WTC11 (cell line): ENCODE data around the gene SSBP2. TPM values are rescaled to one million over a fixed set of nuclear protein-coding genes. Genes with fewer than 3 reads are reported as not detected.

Experiments used
- ATAC-seq: fragments of 200-7000 bp; cut with Tn5 transposase; 2 replicates; pipeline ENCODE4 v1.10.0; 2021; ENCODE audit warnings: mild to moderate bottlenecking, moderate library complexity
- CTCF ChIA-PET: fragments of 300-600 bp; sonication (Branson Sonifier 250); formaldehyde crosslinking; loops from one replicate; lab custom pipeline; 2021; ENCODE audit warnings: antibody characterized with exemption; lab: Charles Lee
- POLR2A ChIA-PET: fragments of 350-600 bp; sonication (Branson Sonifier 250); formaldehyde crosslinking; loops from one replicate; lab custom pipeline; 2021; ENCODE audit warnings: antibody characterized with exemption; lab: Charles Lee
- DNase-seq: peaks from one replicate; pipeline ENCODE4 v3.0.0; 2021; ENCODE audit warnings: low spot score
- H3K27ac Mint-ChIP-seq: 2 replicates; pipeline ENCODE4 v1.8.0; 2021; ENCODE audit warnings: mixed read lengths
- H3K27me3 Mint-ChIP-seq: 2 replicates; pipeline ENCODE4 v1.8.0; 2021; ENCODE audit warnings: low read depth, mild to moderate bottlenecking, moderate library complexity, mixed read lengths
- H3K36me3 Mint-ChIP-seq: 2 replicates; pipeline ENCODE4 v1.8.0; 2021; ENCODE audit warnings: mixed read lengths
- H3K4me1 Mint-ChIP-seq: 2 replicates; pipeline ENCODE4 v1.8.0; 2022; ENCODE audit warnings: mixed read lengths
- H3K4me3 Mint-ChIP-seq: 2 replicates; pipeline ENCODE4 v1.8.0; 2021; ENCODE audit warnings: mild to moderate bottlenecking, moderate library complexity, mixed read lengths
- H3K9me3 Mint-ChIP-seq: 2 replicates; pipeline ENCODE4 v1.8.0; 2021; ENCODE audit warnings: mixed read lengths
- CREM ChIP-seq: sonication (generic); formaldehyde crosslinking; IDR thresholded peaks from 2 replicates; pipeline ENCODE4 v1.8.1; 2022; ENCODE audit warnings: mild to moderate bottlenecking, missing genetic modification reagents, moderate library complexity
- EMX1 ChIP-seq: fragments of 250-450 bp; sonication (Bioruptor Pico); IDR thresholded peaks from 2 replicates; pipeline ENCODE4 v1.8.0; 2021; ENCODE audit warnings: mild to moderate bottlenecking
- FOXP4 ChIP-seq: sonication (generic); formaldehyde crosslinking; IDR thresholded peaks from 2 replicates; pipeline ENCODE4 v1.8.0; 2022; ENCODE audit warnings: mild to moderate bottlenecking, missing genetic modification reagents
- GTF2I ChIP-seq: fragments of 250-450 bp; sonication (Bioruptor Pico); conservative IDR thresholded peaks from 2 replicates; pipeline ENCODE4 v1.4.0; 2021; ENCODE audit warnings: mild to moderate bottlenecking
- KAT7 ChIP-seq: sonication (generic); formaldehyde crosslinking; IDR thresholded peaks from 2 replicates; pipeline ENCODE4 v1.8.1; 2023; ENCODE audit warnings: missing genetic modification reagents, mild to moderate bottlenecking, borderline replicate concordance
- NR3C1 ChIP-seq: sonication (generic); formaldehyde crosslinking; conservative IDR thresholded peaks from 2 replicates; pipeline ENCODE4 v1.8.1; 2023; ENCODE audit warnings: low read depth, mild to moderate bottlenecking, missing genetic modification reagents
- STAT6 ChIP-seq: sonication (generic); formaldehyde crosslinking; conservative IDR thresholded peaks from 2 replicates; pipeline ENCODE4 v1.8.1; 2023; ENCODE audit warnings: mild to moderate bottlenecking, low read depth, missing genetic modification reagents, moderate library complexity
- TP53 ChIP-seq: sonication (generic); formaldehyde crosslinking; IDR thresholded peaks from 2 replicates; pipeline ENCODE4 v1.8.1; 2023; ENCODE audit warnings: mild to moderate bottlenecking, missing genetic modification reagents
- ZNF219 ChIP-seq: sonication (generic); formaldehyde crosslinking; IDR thresholded peaks from 2 replicates; pipeline ENCODE4 v1.8.0; 2023; ENCODE audit warnings: missing genetic modification reagents, mild to moderate bottlenecking, borderline replicate concordance
- ZNF232 ChIP-seq: sonication (generic); formaldehyde crosslinking; IDR thresholded peaks from 2 replicates; pipeline ENCODE4 v1.8.0; 2022; ENCODE audit warnings: mild to moderate bottlenecking, missing genetic modification reagents
- ZNF425 ChIP-seq: fragments of 250-450 bp; sonication (Bioruptor Pico); conservative IDR thresholded peaks from 2 replicates; pipeline ENCODE4 v1.9.0; 2021; ENCODE audit warnings: mild to moderate bottlenecking
- ZSCAN18 ChIP-seq: fragments of 250-450 bp; sonication (Bioruptor Pico); IDR thresholded peaks from 2 replicates; pipeline ENCODE4 v2.1.2; 2022; ENCODE audit warnings: mild to moderate bottlenecking, moderate library complexity
- total RNA-seq: library from RNA; stranded (reverse); gene quantifications from 3 replicates; pipeline ENCODE4 v1.2.3, GENCODE V29; 2021
- TF ChIP-seq, protein P1 (sequence below): sonication (generic); formaldehyde crosslinking; IDR thresholded peaks from 2 replicates; pipeline ENCODE4 v1.8.1; 2023; ENCODE audit warnings: mild to moderate bottlenecking, missing genetic modification reagents, moderate library complexity
- TF ChIP-seq, protein P2 (sequence below): fragments of 250-450 bp; sonication (Bioruptor Pico); IDR thresholded peaks from 2 replicates; pipeline ENCODE4 v1.8.0; 2021; ENCODE audit warnings: mild to moderate bottlenecking
- TF ChIP-seq, protein P3 (sequence below): fragments of 250-450 bp; sonication (Bioruptor Pico); IDR thresholded peaks from 2 replicates; pipeline ENCODE4 v1.9.0; 2021; ENCODE audit warnings: mild to moderate bottlenecking

The SSBP2 gene
- total RNA-seq, 1 experiment from 2014 or later = 24.9 TPM

DNA sequence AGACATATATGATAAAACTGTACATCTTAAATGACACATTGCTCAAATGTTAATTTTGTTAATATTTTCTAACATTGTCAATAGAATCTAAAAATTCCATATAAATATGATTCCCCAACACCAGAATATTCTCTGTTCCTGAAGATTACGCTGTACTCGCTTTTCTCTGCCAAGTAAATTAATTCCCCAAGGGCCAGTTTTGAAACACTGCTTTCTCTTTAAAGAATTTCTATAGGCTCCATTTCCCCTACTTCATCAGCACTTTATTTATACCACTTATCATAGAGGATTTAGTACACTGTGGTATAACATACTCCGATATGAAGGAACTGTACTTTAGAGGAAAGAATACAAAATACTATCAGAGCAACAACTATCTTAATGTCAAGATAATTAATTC is 255.6 kb downstream of the SSBP2 start:
- POLR2A ChIA-PET = no interaction called here
- no peaks in the 10 kb centered on the region for H3K4me1 Mint-ChIP-seq
- TF ChIP-seq TP53 (CRISPR knock-in tag) (no peak), ZNF425 (no peak), KAT7 (CRISPR knock-in tag) (no peak)
- no peak overlapping the region for H3K27ac Mint-ChIP-seq
- no peaks in the 10 kb centered on the region for H3K27me3 Mint-ChIP-seq
- no peak for DNase-seq
- CTCF ChIA-PET = no interaction called here
- no peak overlapping the region for H3K4me3 Mint-ChIP-seq
- H3K9me3 Mint-ChIP-seq = no peaks in the 10 kb centered on the region
- no peaks in the 10 kb centered on the region for H3K36me3 Mint-ChIP-seq
- ATAC-seq = no peak

DNA sequence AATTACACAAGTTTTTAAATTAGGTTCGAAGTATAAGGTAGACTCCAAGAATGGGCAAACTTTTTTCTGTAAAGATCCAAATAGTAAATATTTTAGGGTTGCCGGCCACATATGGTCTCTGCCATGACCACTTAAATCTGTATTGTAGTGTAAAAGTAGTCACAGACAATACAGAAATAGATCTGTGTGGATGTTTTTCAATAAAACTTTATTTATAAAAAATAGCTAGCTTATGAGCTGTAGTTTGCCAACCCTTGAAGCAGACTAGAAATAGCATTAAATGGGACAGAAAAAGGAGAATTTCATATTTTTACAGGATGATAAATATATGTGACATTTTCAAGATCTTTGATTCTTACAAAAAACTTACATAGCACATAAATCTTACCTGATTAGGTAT is 262.0 kb downstream of the SSBP2 start:
- ATAC-seq = no peak
- no peak overlapping the region for H3K27ac Mint-ChIP-seq
- H3K36me3 Mint-ChIP-seq = no peaks in the 10 kb centered on the region
- H3K9me3 Mint-ChIP-seq = no peaks in the 10 kb centered on the region
- H3K4me3 Mint-ChIP-seq = no peak overlapping the region
- POLR2A ChIA-PET = no interaction called here
- H3K4me1 Mint-ChIP-seq = no peaks in the 10 kb centered on the region
- CTCF ChIA-PET = no interaction called here
- TF ChIP-seq FOXP4 (CRISPR knock-in tag) (no peak), CREM (CRISPR knock-in tag) (no peak), GTF2I (CRISPR knock-in tag) (no peak), EMX1 (CRISPR knock-in tag) (no peak), ZSCAN18 (CRISPR knock-in tag) (no peak), ZNF232 (CRISPR knock-in tag) (no peak), NR3C1 (CRISPR knock-in tag) (no peak), STAT6 (CRISPR knock-in tag) (no peak), ZNF219 (CRISPR knock-in tag) (no peak)
- TF ChIP-seq, protein P1, sequence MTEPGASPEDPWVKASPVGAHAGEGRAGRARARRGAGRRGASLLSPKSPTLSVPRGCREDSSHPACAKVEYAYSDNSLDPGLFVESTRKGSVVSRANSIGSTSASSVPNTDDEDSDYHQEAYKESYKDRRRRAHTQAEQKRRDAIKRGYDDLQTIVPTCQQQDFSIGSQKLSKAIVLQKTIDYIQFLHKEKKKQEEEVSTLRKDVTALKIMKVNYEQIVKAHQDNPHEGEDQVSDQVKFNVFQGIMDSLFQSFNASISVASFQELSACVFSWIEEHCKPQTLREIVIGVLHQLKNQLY (CRISPR knock-in tag) = no peak
- TF ChIP-seq, protein P2, sequence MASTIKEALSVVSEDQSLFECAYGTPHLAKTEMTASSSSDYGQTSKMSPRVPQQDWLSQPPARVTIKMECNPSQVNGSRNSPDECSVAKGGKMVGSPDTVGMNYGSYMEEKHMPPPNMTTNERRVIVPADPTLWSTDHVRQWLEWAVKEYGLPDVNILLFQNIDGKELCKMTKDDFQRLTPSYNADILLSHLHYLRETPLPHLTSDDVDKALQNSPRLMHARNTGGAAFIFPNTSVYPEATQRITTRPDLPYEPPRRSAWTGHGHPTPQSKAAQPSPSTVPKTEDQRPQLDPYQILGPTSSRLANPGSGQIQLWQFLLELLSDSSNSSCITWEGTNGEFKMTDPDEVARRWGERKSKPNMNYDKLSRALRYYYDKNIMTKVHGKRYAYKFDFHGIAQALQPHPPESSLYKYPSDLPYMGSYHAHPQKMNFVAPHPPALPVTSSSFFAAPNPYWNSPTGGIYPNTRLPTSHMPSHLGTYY (CRISPR knock-in tag) = no peak
- TF ChIP-seq, protein P3, sequence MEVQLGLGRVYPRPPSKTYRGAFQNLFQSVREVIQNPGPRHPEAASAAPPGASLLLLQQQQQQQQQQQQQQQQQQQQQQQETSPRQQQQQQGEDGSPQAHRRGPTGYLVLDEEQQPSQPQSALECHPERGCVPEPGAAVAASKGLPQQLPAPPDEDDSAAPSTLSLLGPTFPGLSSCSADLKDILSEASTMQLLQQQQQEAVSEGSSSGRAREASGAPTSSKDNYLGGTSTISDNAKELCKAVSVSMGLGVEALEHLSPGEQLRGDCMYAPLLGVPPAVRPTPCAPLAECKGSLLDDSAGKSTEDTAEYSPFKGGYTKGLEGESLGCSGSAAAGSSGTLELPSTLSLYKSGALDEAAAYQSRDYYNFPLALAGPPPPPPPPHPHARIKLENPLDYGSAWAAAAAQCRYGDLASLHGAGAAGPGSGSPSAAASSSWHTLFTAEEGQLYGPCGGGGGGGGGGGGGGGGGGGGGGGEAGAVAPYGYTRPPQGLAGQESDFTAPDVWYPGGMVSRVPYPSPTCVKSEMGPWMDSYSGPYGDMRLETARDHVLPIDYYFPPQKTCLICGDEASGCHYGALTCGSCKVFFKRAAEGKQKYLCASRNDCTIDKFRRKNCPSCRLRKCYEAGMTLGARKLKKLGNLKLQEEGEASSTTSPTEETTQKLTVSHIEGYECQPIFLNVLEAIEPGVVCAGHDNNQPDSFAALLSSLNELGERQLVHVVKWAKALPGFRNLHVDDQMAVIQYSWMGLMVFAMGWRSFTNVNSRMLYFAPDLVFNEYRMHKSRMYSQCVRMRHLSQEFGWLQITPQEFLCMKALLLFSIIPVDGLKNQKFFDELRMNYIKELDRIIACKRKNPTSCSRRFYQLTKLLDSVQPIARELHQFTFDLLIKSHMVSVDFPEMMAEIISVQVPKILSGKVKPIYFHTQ (CRISPR knock-in tag) = no peak
- TF ChIP-seq, all 79 proteins: peak for 0
- H3K27me3 Mint-ChIP-seq = no peaks in the 10 kb centered on the region
- no peak for DNase-seq
